K562 (cell line): ENCODE data around the gene TCP11. TPM values are rescaled to one million over a fixed set of nuclear protein-coding genes. Genes with fewer than 3 reads are reported as not detected.

ENCODE experiments used
- ATAC-seq: fragments of 200-7000 bp; cut with Tn5 transposase; 3 replicates; pipeline ENCODE4 v1.9.1; 2020; ENCODE audit warnings: moderate library complexity
- BruUV-seq: library from RNA; stranded (reverse); fragments of 400-500 nt; replicated peaks from 2 replicates; lab custom pipeline; 2021; lab: Mats Ljungman, UMichigan
- CTCF ChIA-PET: fragments of 300-600 bp; formaldehyde crosslinking; extraction: SDS; loops from one replicate; lab custom pipeline; 2021; ENCODE audit warnings: low intra/inter-chr PET ratio; lab: Yijun Ruan, JAX
- POLR2A ChIA-PET: fragments of 300-600, 350-650 bp; sonication (Branson Sonifier 250); formaldehyde crosslinking; extraction: SDS; loops from one replicate; lab custom pipeline; 2021; ENCODE audit warnings: antibody characterized with exemption, inconsistent platforms; lab: Yijun Ruan, JAX
- DNase-seq, 4 experiments: peaks; one replicate each; pipeline versions ENCODE4 v3.0.0 to v3.0.0-alpha.2; 2011 to 2018; ENCODE audit warnings: low spot score in 3 of 4, mixed read lengths in 3 of 4; ENCODE audit errors: extremely low read depth in 1 of 4
- FAIRE-seq: peaks from 2 replicates; lab custom pipeline; 2011; peaks lifted over from hg19 to GRCh38; lab: Jason Lieb, UNC
- H2AFZ ChIP-seq: 2 replicates; pipeline ENCODE4 v1.6.0; 2011; ENCODE audit warnings: low read depth, low read length, control low read depth, inconsistent platforms
- H3K27ac ChIP-seq: fragments of 200-600 bp; 3 replicates; pipeline ENCODE4 v1.8.0; 2011; ENCODE audit warnings: low read depth, mild to moderate bottlenecking, control low read depth, inconsistent platforms, low read length, moderate library complexity, mixed read lengths; ENCODE audit errors: extremely low read depth
- H3K27me3 ChIP-seq, 2 experiments: fragments of 300-600 bp in 1 of 2; 2 replicates in 1 of 2; 3 replicates in 1 of 2; pipeline versions ENCODE4 v1.6.0 to v1.8.0; 2011; ENCODE audit warnings: inconsistent platforms in 2 of 2, low read length in 2 of 2, mild to moderate bottlenecking in 1 of 2, mixed read lengths in 1 of 2, moderate library complexity in 1 of 2; ENCODE audit not compliant: control insufficient read depth in 2 of 2, insufficient read depth in 2 of 2
- H3K36me3 ChIP-seq: fragments of 300-600 bp; 3 replicates; pipeline ENCODE4 v1.8.0; 2011; ENCODE audit warnings: mild to moderate bottlenecking, low read length, inconsistent platforms; ENCODE audit not compliant: control insufficient read depth, insufficient read depth
- H3K4me1 ChIP-seq, 2 experiments: fragments of 200-600 bp in 1 of 2; replicated peaks in 1 of 2; 2 replicates in 1 of 2; 3 replicates in 1 of 2; pipeline versions ENCODE4 v1.5.1 to v1.8.0; 2011; ENCODE audit warnings: inconsistent platforms in 2 of 2, low read length in 2 of 2, mild to moderate bottlenecking in 1 of 2, mixed read lengths in 1 of 2, moderate library complexity in 1 of 2; ENCODE audit not compliant: control insufficient read depth in 2 of 2, insufficient read depth in 2 of 2
- H3K4me2 ChIP-seq: 2 replicates; pipeline ENCODE4 v1.6.1; 2011; ENCODE audit warnings: low read length, control low read depth, inconsistent platforms, mixed read lengths; ENCODE audit not compliant: insufficient read depth
- H3K4me3 ChIP-seq: fragments of 200-600 bp; sonication (generic), shearing (Covaris generic); 2 replicates; pipeline ENCODE4 v1.5.1; 2016; ENCODE audit warnings: control low read depth, inconsistent platforms
- H3K79me2 ChIP-seq: fragments of 200-600 bp; 3 replicates; pipeline ENCODE4 v1.8.0; 2011; ENCODE audit warnings: low read length, inconsistent platforms; ENCODE audit not compliant: control insufficient read depth, insufficient read depth
- H3K9ac ChIP-seq, 2 experiments: 2 replicates each; pipeline versions ENCODE4 v1.6.0 to v1.6.1; 2011; ENCODE audit warnings: low read depth in 2 of 2, low read length in 2 of 2, control low read depth in 1 of 2, inconsistent platforms in 1 of 2, mild to moderate bottlenecking in 1 of 2, mixed read lengths in 1 of 2; ENCODE audit not compliant: insufficient read depth in 1 of 2
- H3K9me1 ChIP-seq: one replicate; pipeline ENCODE4 v1.6.0; 2011; ENCODE audit warnings: inconsistent platforms, mild to moderate bottlenecking, low read length, moderate library complexity; ENCODE audit not compliant: control insufficient read depth, insufficient read depth
- H3K9me3 ChIP-seq: replicated peaks from 2 replicates; pipeline ENCODE4 v1.5.1; 2011; ENCODE audit warnings: low read depth, low read length, inconsistent platforms; ENCODE audit not compliant: control insufficient read depth, insufficient read depth
- H4K20me1 ChIP-seq: replicated peaks from 2 replicates; pipeline ENCODE4 v1.6.1; 2011; ENCODE audit warnings: low read length, inconsistent platforms, mixed read lengths; ENCODE audit not compliant: control insufficient read depth, insufficient read depth
- DDX20 ChIP-seq: fragments of 450-650 bp; IDR thresholded peaks from 2 replicates; pipeline ENCODE4 v1.6.1; 2016; ENCODE audit warnings: missing genetic modification characterization, low read depth, mild to moderate bottlenecking, missing compliant biosample characterization, moderate library complexity
- ELK3 ChIP-seq: fragments of 450-650 bp; formaldehyde crosslinking; IDR thresholded peaks from 2 replicates; pipeline ENCODE4 v1.4.0; 2020; ENCODE audit warnings: mild to moderate bottlenecking
- EZH2 ChIP-seq: IDR thresholded peaks from 2 replicates; pipeline ENCODE4 v1.6.1; 2012; ENCODE audit warnings: low read depth, mild to moderate bottlenecking, inconsistent platforms, low read length, borderline replicate concordance
- HDGF ChIP-seq: fragments of 450-650 bp; IDR thresholded peaks from 2 replicates; pipeline ENCODE4 v1.6.1; 2016
- MBD2 ChIP-seq: sonication (generic); IDR thresholded peaks from 2 replicates; pipeline ENCODE4 v1.6.1; 2016; ENCODE audit warnings: low read depth, borderline replicate concordance
- NCOA6 ChIP-seq: fragments of 450-650 bp; IDR thresholded peaks from 2 replicates; pipeline ENCODE4 v1.6.1; 2017; ENCODE audit warnings: mild to moderate bottlenecking
- THAP7 ChIP-seq: fragments of 250-450 bp; sonication (Bioruptor Pico); IDR thresholded peaks from 2 replicates; pipeline ENCODE4 v1.5.0; 2021
- USF1 ChIP-seq: sonication (generic); formaldehyde crosslinking; IDR thresholded peaks from 2 replicates; pipeline ENCODE4 v1.9.0; 2022; ENCODE audit warnings: mild to moderate bottlenecking, missing genetic modification reagents
- ZBTB12 ChIP-seq: fragments of 250-450 bp; sonication (Bioruptor Pico); IDR thresholded peaks from 2 replicates; pipeline ENCODE4 v1.4.0; 2020
- ZBTB9 ChIP-seq: fragments of 450-650 bp; formaldehyde crosslinking; IDR thresholded peaks from 2 replicates; pipeline ENCODE4 v1.4.0; 2020; ENCODE audit warnings: mild to moderate bottlenecking, moderate library complexity
- ZNF140 ChIP-seq: fragments of 250-450 bp; sonication (Bioruptor Pico); IDR thresholded peaks from 2 replicates; pipeline ENCODE4 v1.8.0; 2021; ENCODE audit warnings: moderate library complexity, mild to moderate bottlenecking, inconsistent platforms
- ZNF57 ChIP-seq: fragments of 450-650 bp; formaldehyde crosslinking; IDR thresholded peaks from 2 replicates; pipeline ENCODE4 v1.4.0; 2020; ENCODE audit warnings: mild to moderate bottlenecking, moderate library complexity
- ZNF592 ChIP-seq: fragments of 450-650 bp; IDR thresholded peaks from 2 replicates; pipeline ENCODE4 v1.6.1; 2017; ENCODE audit warnings: antibody characterized with exemption, mild to moderate bottlenecking
- WGBS: fragments of 100-300 bp; shearing (Covaris generic); methylation state at CpG from one replicate; pipeline ENCODE4 v1.1.6; 2016; ENCODE audit warnings: low coverage, mixed read lengths; ENCODE audit not compliant: insufficient coverage; ENCODE audit errors: missing lambda C conversion rate; 5-methylcytosine and 5-hydroxymethylcytosine counted together
- in situ Hi-C: fragments of 300-500 bp; cut with MboI; formaldehyde crosslinking; loops from 4 replicates; pipeline ENCODE4 v1.15.0; 2018; ENCODE audit warnings: inconsistent platforms, mixed read lengths
- intact Hi-C: fragments of 100-400 bp; cut with micrococcal nuclease; formaldehyde crosslinking; loops from 2 replicates; pipeline ENCODE4 v1.14.2; 2022
- polyA plus RNA-seq, 8 experiments: library from polyadenylated mRNA; depleted of rRNA in 4 of 8; stranded (reverse) in 5 of 8; unstranded in 3 of 8; fragments of >200 nt; fragmentation: Nextera tagmentation in 2 of 8; fragmentation: Illumina TruSeq in 1 of 8; extraction: Ambion mirVana in 2 of 8; extraction: Trizol in 1 of 8; gene quantifications; 2 replicates each; pipeline versions ENCODE4 v1.2.1 to v1.2.3, GENCODE V29; 2011 to 2014; ENCODE audit warnings: inconsistent platforms in 1 of 8, missing spikeins in 1 of 8
- total RNA-seq, 7 experiments: library from RNA; depleted of rRNA in 6 of 7; stranded (reverse); fragments of >200 nt in 6 of 7; fragmentation: Illumina TruSeq in 2 of 7; extraction: Trizol in 2 of 7; gene quantifications; 2 replicates each; pipeline versions ENCODE4 v1.2.1 to v1.2.3, GENCODE V29; 2011 to 2021; ENCODE audit warnings: low replicate concordance in 1 of 7

TCP11 gene
- total and polyA plus RNA-seq, 9 of the 15 experiments (the other 6 are each of a cell fraction or from before 2014, with no cell fraction given), result not detected

- TF ChIP-seq ZBTB9 (CRISPR knock-in tag) (no peak), ZBTB12 (no peak), ZNF57 (CRISPR knock-in tag) (no peak)
These were observed 67.9 kb downstream of the TCP11 start (continued) for GRCh38 chr6:35073211-35073610.

GRCh38 chr6:35072698-35073055 is 68.5 kb downstream of the TCP11 start:
- no TSS peak for BruUV-seq
- 75% methylated on average over 9 of the region's 9 CpGs for WGBS
- intact Hi-C loops, result no loop called here
- FAIRE-seq (no peak), DNase-seq (no peak), ATAC-seq (no peak)
- no peaks in the 10 kb centered on the region for H3K36me3 ChIP-seq
- no peaks in the 10 kb centered on the region; the same call in 1 of the 2 replicates for H4K20me1 ChIP-seq
- no peaks in the 10 kb centered on the region for H3K79me2 ChIP-seq
- H3K4me1 ChIP-seq, result no peaks in the 10 kb centered on the region
- no peak overlapping the region for H2AFZ ChIP-seq
- no peak overlapping the region for H3K4me2 ChIP-seq
- H3K4me3 ChIP-seq, result no peak overlapping the region
- POLR2A ChIA-PET, result no interaction called here
- H3K9me3 ChIP-seq, result no peaks in the 10 kb centered on the region
- CTCF ChIA-PET, result no interaction called here
- peak overlapping the region in 1 of 2 experiments; percentile 65; a peak in 1 of 4 replicates for H3K9ac ChIP-seq
- no peak overlapping the region for H3K27ac ChIP-seq
- no peaks in the 10 kb centered on the region for H3K27me3 ChIP-seq
- H3K9me1 ChIP-seq, result no peaks in the 10 kb centered on the region
- in situ Hi-C loops, result no loop called here
- TF ChIP-seq HDGF (no peak), DDX20 (tag) (no peak), THAP7 (CRISPR knock-in tag) (no peak), ELK3 (no peak), ZNF592 (no peak), NCOA6 (no peak), USF1 (CRISPR knock-in tag) (no peak), EZH2 (no peak), MBD2 (no peak), ZNF140 (no peak)
